Hematopoietic multipotent progenitor cell treated with erythropoietin and hydrocortisone succinate and interleukin-3 and kit ligand, for 15 days (in vitro differentiated cells): ENCODE results near the gene SLC45A1.

Experiments used
- DNase-seq: peaks from one replicate; pipeline ENCODE4 v3.0.0-alpha.2; 2015; ENCODE audit warnings: low spot score

SLC45A1 gene

GRCh38 chr1:8335246-8335645 is 17.3 kb downstream of the SLC45A1 start:
- no peak for DNase-seq

DNA sequence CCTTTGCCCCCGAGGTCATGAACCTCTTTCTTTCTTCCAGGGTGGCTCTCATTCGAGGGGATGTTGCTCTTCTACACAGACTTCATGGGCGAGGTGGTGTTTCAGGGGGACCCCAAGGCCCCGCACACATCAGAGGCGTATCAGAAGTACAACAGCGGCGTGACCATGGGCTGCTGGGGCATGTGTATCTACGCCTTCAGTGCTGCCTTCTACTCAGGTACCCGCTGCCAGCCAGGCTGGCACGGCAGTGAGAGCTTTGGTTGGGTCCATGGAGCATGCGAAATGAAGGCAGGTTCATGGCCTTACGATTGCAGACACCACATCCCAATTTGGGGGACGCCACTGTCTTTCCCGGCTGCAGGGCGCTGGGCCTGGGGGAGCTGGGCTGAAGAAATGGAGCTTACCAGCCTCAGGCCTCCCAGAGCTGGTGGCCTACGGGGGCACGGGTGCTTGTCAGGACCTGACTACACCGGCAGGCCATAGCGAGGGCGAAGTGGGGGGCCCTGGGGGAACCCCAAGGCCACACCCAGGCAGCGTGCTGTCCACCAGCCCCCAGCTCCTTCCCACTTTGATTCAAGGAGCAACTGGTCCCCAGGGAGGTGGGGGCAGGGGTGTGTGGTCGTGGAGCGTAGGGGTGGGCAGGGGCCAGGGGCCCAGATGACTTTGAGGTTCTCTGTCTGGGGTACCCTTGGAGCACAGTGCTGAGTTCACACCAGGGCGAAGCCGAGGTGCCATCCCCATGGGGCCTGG is 20.0 kb downstream of the SLC45A1 start:
- no peak for DNase-seq

DNA sequence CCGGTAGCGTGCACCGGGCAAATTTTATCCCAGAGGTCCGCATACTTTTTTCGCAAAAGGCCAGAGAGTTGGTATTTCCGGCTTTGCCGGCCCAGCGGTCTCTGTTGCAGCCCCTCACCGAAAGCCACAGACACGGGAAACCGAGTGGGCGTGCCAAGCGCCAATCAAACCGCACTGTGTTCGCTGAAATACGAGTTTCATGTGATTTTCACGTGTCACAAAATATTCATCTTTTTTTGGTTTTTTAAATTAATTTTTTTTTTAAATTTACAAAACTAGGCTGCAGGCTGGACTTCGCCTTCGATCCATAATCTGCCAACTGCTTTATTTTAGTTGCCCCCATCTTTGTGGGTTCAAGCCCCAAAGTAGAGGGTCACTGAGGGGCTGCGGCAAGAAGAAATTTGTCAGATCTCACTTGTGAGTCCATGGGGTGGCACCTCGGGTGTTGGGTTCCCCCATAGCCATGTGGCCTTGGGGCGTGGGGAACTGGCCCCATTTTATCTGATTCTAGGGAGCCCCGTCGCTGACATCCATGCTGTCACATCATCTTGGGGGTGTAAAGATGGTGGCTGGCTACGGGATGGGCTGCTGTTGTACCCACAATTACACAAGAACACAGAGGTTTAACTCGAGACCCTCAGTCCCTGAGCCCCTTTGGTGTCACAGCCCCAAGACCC is 20.8 kb downstream of the SLC45A1 start:
- no peak for DNase-seq

- DNase-seq: no peak
These were observed 21.3 kb downstream of the SLC45A1 start for GRCh38 chr1:8339203-8339600.

GRCh38 chr1:8340448-8340847 is 22.5 kb downstream of the SLC45A1 start:
- no peak for DNase-seq

GRCh38 chr1:8342325-8342724 is 24.4 kb downstream of the SLC45A1 start:
- no peak for DNase-seq

GRCh38 chr1:8343044-8343443 is 25.1 kb downstream of the SLC45A1 start:
- DNase-seq: no peak

DNA sequence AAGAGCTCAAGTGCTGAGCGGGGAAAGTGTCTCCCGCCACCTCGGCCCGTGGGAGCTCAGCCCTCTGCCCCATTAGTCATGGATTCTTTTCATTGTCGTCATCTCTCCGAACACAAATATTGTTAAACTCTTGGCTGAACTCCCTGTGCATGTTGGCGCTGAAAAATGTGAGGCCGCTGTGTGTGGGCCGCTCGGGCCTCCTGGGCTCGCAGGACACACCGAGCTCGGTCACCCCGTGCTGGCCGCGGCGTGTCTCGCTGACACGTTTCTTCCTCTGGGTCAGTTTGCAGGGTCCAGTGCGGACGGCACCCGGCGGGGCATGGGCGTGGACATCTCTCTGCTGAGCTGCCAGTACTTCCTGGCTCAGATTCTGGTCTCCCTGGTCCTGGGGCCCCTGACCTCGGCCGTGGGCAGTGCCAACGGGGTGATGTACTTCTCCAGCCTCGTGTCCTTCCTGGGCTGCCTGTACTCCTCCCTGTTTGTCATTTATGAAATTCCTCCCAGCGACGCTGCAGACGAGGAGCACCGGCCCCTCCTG is 25.6 kb downstream of the SLC45A1 start:
- DNase-seq: no peak

- no peak for DNase-seq
These were observed 27.1 kb downstream of the SLC45A1 start for GRCh38 chr1:8344893-8345507.

DNA sequence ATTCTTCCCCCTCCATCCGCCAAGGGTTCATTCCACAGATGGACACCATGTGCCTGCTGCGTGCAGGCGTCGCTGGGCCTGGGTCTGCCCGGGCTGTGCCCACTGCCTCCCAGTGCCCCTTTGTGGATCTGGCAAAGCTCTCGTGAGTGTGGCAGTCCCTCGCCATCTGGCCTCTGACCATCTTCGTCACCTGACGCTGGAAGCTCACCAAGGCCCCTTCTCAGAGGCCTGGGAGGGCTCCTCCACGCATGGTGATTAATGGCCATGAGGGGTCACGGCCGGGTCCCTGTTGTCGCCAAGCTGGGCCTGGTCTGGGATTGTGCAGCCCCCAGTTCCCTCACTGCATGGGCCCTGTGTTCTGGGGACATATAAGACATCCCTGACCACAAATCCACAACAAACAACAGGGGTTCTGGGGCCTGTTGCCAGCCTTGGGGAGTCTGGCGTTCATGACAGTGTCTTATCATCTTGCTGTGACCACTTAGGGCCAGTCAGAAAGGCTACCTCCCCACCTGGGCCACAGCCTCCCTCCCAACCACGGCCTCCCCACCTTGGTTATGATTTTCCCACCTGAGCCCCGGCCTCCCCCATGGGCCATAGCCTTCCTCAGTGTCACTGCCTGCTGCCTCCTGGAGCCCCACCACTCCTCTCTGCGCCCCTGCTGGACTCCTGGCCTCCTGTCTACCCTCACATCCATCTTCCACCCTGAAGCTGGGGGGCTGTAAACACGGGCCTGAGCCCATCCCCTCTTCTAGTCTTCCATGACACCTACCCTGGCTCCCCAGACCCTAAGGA is 27.9 kb downstream of the SLC45A1 start:
- DNase-seq: no peak

- no peak for DNase-seq
These were observed 29.7 kb downstream of the SLC45A1 start for GRCh38 chr1:8347635-8348034.

DNA sequence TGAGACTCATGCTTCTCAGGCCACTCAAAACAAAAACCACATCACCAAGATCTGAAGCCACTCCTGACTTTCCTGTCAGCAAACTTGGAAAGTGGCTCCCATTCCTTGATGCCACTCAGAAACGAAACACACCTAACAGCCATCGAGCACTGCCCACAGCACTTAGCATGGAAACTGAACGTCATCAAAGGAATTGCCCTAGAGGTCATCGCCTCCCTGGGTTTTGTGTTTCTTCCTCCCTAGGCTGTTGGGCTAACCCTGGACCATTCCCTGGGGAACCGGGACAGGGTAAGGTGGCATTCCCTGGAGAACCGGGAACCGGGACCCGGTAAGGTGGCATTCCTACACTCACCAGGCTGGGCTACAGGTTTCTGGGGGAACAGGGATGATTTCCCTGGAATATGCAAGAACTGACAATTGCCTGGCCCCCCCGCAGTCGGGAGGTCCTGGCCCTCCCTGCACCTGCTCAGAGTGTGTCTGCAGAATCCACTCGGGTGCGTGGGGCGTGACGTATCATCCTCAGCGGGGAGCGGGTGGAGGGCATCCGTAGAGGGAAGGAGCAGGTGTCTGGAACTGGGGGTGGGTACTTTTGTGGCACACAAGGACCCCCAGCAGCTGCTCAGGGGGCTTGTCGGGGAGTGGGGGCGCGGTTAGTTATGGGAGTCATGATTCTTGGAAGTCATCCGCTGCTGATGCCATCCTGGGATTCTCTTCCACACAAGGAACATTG is 30.3 kb downstream of the SLC45A1 start:
- no peak for DNase-seq

- peak; percentile 47 for DNase-seq
These were observed 31.0 kb downstream of the SLC45A1 start for GRCh38 chr1:8348777-8349472.

DNA sequence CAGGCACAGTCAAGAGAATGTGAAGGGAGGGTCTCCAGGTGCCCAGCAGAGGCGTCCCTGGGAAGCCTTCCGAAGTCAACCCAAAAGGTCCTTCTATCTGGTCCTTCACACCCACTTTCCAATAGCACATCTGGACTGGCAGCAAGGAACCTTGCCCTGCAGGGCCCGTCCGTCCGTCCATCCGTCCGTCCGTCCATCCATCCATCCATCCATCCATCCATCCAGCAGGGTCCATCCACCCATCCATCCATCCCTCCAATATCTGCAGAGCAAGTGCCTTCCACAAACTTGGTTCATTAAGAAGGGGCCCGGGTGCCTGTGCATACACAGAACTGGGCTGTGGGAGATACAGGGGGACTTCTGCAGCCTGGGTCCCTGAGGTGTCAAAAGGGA is 31.6 kb downstream of the SLC45A1 start:
- DNase-seq: no peak

GRCh38 chr1:8349961-8350360 is 32.0 kb downstream of the SLC45A1 start:
- DNase-seq: no peak

DNA sequence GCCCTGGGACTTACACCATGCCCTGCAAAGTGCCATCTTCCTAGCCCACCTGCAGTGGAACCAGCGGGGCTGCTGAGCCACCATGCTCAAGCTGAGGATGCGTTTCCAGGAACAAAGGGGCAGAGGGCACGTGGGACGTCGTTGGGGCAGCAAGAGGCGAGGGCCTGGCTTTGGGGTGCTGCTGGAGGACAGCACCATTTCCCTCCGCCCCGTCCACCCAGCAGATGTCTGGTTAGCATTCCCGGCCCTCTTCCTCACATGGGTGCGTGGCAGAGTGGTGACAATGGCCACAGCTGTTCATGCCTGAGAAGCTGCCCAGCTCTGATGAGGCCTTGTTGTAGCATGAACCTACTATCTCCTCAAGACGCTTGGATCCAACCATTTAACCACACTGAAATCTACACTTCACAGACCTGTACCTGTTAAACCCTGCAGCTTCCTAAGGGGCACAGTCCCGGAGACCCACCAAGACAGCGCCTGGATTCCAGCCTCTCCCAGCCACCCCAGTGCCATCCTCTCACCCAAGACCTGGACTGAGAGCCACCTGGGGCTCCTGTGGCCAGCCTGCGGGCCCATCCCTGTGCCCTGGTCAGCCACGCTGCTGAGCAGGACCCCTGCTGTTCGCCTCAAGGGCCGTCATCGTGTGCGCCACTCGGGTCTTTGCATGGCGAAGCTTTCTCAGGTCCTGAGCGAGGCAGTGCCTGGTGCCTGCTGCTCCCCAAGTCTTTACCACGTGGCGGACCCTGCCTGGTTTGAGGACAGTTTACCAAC is 33.2 kb downstream of the SLC45A1 start:
- DNase-seq: no peak

- DNase-seq: no peak
These were observed 34.0 kb downstream of the SLC45A1 start for GRCh38 chr1:8351693-8352470.

DNA sequence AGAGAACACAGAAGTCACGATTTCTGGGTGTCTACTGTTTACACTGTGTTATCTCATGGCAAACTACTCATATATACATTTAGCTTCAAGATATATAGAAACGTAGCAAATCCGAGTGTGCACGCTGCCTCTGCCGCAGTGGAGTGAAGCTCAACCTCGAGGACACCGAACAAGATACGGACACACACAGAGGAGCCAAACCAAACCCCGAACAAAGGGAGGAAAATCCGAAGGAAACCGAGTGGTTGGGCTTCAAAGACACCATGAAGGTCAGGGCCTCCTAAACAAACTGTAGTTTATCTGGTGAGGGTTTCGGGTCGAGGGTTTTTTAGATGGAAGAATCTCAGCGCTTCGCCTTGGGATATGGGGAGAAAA is 34.5 kb downstream of the SLC45A1 start:
- no peak for DNase-seq
